LoVo (cell line): ENCODE data around the gene EIF3A.
"Not testable (repeated sequence)": the region's sequence is repeated elsewhere in the genome, so short reads cannot be mapped to it uniquely, and the experiment has no call there.

Experiments
- DNase-seq: peaks from one replicate; pipeline ENCODE4 v3.0.0-alpha.2; 2016; ENCODE audit warnings: low spot score

Gene EIF3A

DNA sequence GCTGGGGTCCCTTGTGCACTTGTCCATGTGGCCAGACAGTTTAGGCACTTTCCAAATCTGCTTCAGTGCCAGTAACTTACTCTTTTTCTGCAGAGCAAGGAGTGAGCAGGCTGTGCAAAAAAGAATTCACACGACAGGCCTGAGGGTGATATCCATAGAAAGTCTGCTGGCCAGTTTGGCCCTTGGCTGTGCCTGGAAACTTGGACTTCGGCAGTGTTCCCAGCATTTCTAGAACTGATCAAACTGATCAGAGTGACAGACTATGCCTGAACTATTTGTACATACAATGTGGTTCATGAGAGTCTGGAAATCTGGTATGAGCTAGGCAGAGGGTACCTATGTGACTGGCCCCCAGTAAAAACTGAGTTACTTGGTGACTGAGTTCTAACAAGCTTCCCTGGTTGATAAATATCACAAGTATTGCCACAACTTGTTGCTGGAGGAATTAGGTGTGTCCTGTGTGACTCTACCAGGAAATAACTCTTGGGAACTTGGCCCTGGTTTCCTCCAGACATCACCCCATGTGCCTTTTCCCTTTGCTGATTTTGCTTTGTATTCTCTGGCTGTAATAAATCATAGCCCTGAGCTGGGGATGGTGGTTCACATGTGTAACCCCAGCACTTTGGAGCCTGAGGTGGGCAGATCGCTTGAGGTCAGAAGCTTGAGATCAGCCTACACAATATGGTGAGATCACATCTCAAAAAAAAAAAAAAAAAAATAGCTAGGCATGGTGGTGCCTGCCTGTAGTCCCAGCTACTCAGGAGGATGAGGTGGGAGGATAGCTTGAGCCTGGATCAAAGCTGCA, 20.0 kb upstream of the EIF3A start:
- peak; percentile 72 for DNase-seq

DNA sequence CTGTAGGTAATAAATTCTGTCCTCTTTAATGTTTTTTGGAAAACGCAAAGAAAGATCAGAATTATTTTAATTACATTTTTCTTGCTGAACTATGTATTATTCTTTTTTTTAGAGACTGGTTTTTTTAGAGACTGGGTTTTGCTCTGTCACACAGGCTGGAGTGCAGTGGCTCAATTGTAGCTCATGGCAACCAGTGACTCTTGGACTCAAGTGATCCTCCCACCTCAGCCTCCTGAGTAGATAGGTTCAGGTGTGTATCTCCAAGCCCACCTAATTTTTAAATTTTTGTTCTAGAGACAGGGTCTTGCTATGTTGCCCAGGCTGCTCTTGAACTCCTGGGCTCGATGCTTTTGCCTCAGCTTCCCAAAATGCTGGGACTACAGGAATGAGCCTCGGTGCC, 18.0 kb upstream of the EIF3A start:
- no peak for DNase-seq

DNA sequence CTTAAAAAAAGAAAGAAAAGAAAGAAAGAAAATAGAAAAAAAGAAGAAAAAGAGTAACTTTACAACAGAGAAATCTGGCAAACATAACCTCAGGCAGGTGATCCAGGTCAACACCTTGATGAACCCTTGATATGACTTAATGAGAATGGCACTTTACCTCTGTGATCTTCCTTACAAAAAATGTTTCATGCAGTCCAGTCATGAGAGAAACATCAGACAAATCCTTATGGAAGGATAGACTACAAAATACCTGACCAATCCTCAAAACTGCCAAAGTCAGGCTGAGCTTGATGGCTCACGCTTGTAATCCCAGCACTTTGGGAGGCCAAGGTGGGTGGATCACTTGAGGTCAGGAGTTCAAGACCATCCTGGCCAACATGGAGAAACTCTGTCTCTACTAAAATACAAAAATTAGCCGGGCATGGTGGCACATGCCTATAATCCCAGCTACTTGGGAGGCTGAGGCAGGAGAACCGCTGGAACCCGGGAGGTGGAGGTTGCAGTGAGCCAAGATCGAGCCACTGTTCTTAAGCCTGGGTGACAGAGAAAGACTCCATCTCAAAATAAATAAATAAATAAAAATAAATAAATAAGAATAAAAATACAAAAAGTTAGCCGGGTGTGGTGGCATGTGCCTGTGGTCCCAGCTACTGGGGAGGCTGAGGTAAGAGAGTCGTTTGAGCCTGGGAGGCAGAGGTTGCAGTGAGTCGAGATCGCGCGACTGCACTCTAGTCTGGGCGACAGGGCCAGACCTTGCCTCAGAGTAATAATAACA, 16.2 kb upstream of the EIF3A start:
- not testable (repeated sequence) for DNase-seq

DNA sequence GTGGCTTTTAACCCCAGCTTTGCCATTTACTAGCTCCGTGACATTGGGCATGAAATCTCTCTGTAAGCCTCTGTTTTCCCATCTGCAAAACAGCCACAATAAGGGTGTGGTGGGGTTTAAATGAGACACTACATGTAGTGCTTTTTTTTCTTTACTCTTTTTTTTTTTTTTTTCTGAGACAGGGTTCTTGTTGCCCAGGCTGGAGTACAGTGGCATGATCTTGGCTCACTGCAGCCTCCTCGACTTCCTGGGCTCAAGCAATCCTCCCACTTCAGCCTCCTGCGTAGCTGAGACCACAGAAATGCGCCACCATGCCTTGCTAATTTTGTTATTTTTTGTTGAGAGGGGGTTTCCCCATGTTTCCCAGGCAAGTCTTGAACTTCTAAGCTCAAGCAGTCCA, 15.0 kb upstream of the EIF3A start:
- DNase-seq, result no peak

DNA sequence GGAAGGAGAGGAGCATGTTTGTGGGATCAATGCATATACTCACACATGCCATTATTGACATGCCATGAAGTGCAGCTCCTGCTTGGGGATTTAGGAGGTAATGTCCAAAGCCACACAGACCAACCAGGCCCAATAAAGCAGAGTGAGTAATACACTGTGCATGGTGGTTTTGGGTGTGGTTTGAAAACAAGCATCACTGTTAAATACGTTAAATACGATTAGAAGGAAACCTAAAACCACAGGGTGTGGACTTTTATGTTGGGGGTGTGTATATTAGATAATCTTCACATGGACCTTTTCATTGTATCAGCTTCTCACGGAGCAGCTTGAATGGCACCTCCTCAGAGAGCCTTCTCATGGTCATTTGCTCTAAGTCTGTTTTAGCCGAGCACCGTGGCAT, 10.4 kb upstream of the EIF3A start:
- peak; percentile 87 for DNase-seq

DNA sequence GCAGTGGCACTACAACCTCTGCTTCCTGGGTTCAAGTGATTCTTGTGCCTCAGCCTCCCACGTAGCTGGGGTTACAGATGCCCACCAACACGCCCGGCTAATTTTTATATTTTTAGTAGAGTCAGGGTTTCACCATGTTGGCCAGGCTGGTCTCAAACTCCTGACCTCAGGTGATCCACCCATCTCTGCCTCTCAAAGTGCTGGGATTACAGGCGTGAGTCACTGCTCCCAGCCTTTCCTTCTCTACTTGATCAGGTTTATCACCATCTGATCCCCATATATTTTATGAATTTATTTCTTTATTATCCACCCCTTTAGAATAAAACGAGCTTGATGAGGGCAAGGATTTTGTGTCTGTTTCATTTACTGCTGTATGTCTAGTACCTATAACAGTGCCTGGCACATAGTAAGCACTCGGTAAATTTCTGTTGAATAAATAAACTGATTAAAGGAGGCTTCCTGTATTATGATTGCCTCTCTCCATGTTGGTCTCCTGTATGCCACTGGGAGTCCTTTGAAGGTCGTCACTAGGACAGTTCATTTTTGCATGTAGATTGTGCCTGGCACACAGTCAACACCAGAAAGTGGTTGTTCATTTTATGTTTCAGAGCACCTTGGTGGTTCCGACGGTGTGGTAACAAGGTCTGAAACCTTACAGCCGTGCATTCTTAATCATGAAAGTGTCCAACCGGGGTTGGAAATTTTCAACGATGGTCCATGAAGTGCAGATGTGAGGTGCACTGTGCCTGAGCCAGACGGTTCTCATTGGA, 9.6 kb upstream of the EIF3A start:
- no peak for DNase-seq

DNA sequence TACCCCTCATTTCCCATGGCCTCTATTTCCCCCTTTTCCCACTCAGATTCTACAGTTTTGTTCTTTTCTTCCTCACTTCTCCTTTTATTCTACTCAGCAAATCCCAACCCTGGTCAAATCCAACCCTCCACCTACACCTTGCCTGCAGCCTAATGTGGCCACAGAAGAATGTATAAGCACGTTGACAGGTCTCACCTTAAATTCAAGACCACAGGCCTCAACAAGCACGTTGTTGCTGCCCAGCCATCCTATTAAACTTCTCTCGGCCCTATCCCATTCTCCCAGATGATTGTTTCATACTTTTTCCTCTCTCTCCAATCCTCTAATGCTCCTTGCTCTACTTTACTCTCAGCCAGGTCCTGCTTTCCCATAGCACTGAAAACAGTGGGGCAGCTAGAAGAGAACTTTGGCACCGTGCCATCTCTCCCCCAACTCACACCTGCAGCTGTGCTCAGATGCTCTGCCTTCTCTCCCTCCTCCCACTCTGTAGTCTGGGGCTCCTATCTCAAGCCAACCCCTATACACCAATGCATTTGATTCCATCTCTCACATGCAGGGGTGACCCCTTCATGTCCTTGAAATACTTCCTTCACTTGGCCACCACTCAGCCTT, 6.8 kb upstream of the EIF3A start:
- no peak for DNase-seq

DNA sequence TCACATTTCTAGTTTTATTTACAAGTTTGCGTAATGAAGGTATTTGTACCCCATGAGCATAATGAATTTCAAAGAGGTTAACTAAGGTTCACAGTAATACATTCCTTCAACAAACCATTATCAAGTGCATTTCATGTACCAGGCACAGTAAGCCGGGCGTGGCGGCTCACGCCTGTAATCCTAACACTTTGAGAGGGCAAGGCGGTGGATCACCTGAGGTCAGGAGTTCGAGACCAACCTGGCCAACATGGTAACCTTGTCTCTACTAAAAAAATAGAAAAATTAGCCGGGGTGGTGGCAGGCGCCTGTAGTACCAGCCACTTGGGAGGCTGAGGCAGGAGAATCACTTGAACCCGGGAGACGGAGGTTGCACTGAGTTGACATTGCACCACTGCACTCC, 4.3 kb upstream of the EIF3A start:
- DNase-seq, result no peak

DNA sequence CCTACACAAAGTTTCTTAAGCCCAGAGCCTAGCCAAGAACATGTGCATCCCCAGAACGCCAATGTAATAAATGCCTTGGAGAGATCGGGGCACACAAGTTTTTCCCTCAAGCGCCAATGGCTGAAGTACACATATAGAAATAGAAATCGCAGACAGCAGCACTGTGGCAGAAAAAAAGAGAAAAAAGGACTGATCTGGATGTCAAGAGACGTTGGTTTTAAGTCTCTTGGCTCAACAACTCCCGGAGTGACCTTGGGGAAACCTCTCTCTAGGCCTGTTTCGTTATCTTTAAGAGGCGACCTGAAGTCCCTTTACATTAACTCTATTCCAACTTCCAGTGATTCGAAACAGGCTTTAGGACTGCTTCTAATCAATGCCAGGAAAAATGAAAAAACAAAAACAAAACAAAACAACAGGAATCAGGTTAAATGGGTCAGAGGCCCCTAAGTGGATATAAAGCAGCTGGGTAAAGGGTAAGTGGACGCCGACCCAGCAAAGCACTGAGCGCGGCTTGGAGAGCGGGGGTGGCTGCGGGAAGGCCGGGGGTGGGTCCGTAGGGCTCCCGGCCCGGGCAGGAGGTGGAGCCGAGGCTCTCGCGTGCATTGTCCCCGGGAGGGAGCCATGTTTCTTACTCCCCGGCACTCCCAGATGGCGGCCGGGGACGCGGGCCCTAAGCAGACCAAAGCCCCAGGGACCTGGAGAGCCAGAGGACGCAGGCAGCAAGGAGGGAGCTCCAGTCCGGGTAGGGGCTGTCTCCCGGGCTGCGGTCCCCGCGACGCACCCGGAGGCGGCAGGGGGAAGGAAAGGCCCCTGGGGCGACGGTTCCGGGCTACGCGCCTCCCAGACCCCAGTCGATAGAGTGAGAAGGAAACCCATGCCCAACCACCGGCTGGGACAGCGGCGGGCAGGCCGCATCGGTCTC, 757 bp downstream of the EIF3A start:
- DNase-seq, result peak; percentile 64

DNA sequence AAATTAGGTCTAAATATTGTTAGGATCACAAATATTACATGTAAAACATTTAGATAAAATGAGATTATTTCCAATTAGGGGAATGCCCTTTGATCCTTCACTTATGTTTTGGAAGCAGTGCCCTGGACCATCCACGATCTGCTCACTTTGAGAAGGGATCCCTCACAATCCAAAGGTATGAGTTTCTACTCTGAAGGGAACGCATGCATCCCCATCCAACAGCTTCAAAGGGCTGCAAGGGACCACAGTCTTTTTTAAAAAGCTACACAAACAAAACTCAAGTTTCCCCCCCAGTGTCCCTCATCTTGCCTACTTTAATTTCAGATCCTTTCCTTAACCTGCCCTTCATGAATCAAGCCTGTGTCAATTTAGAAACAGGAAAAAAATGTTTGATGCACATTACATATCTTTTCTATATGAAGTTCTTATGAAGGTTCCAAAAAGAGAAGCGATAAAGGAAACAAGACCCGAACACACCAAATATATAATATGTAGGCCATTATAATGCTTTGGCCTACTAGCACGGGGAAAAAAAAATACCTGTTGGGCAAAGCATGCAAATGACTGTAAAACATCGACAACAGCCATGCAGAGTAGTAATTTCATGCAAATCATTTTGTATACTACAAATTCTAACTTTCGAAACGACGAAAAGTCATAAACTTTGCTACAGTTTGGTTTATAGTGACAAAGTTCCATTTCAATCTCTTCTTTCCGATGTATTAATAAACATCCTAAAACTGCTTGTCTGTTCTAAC, 2.0 kb downstream of the EIF3A start:
- DNase-seq, result no peak

DNA sequence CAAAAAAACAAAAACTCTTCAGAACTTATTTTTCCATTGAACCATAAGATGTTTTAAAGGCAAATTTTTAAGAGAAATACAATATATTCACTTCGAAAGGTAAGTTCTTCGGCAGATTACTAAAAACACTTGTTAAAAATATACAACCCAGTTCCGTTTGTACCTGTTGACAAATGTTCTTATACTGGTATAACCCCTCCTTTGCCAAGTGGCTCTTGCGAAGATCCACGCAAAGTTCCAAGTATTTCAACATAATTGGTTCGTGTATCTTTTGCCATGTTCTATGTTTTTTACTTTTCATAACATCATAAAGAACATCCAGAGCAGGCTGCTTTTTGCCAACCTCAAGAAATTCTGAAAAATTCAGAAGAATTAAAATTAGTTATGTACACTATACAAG, 7.0 kb downstream of the EIF3A start:
- DNase-seq, result no peak

DNA sequence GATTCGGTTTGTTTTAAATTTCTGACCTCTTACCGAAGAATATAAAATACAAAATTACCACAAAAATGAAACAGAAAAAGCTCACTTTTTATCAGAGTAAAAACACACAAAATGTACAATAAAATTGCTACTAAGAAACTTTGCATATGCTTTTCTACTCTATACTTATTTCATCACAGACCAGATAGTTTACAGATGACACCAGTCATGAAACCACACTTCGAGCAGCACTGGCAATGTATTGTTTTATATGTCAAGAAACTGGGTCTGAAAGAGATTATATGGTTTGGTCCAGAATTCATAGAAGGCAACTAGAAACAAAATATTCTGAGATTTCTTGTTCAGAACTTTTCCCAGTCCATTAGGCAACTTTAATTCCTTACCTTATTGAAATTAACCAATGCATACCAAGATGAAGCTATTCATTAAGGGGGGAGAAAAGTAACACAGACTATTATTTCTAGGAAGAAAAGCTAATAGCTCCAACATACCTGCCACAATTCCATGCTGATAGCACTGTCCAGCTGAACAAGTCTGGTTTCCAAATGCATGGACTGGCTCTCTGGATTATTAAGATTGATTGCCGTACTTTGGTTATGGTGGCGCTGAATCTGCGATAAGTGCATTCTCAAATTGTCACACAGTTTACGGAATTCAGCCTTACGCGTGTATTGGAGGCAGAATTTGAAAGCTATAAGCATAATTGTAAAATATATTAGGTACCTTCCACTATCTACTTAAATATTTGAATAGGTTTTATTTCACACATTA, 10.0 kb downstream of the EIF3A start:
- no peak for DNase-seq

DNA sequence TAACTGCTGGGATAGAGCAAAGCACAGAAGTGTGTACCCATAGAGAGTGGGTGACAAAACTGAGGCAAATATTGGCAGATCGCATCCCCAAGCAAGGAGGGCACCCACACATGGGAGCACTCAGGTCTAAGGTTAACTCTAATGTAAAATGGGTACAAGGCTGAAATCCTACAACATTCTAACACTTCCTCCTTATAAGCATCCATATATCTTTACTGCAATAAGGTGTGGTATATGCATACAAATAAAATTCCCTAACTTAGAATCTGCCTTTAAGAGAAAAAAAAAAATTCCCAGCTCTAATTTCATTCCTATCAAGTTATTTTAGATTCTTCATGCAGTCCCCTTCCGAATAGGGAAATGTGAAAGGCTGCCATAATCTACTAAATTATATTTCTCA, 18.7 kb downstream of the EIF3A start:
- DNase-seq, result no peak

DNA sequence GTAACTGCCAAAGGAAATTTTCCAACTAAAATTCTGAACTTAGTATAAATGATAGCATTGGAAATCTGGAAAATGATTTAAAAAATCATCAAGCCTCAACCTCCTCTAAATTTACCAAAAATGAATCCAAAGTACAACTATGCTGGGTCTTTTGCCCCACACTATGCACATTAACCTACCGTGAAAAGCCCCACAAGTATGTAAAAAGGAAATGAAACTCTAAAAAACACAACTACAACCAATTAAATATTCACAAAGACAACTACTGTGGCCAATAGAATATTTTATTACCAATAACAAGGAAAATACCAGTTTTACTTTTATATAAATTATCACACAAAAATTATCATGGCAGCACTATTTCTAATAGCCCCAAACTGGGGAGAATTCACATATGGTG, 19.3 kb downstream of the EIF3A start:
- DNase-seq, result no peak

DNA sequence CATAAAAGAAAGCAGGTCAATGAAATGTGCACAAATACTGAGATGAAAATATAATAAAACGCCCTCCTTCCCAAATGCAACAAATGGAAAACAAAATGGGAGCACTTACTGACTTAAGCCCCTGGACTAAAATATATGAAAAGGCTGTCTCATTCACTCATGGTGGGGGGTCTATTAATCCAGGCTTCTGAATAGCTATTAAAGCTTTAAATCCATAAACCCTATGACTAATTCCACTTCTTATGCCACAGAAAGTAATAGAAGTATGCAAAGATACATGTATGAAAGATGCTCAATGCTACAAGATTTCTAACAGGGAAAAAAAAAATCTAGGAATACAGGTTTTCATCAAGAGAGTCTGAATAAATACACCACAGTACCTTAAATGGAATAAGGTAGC, 20.5 kb downstream of the EIF3A start:
- no peak for DNase-seq

DNA sequence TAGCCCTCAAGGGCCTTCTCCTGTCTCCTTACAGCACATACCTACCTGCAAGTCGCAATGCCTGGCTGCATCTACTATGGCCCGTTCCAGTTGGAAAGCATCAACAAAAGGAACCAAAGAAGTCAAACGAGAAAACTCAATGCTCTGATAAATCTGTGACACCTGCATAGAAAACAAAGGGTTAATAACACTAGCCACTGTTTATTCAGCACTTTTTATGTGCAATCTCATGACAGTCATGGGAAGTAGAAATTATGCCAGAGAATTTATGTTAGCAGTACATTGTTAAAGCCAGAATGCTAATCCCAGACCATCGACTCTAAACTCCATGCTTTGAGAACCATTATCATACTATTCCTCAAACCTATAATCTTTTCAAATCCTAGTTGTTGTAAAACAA, 21.1 kb downstream of the EIF3A start:
- DNase-seq, result no peak

DNA sequence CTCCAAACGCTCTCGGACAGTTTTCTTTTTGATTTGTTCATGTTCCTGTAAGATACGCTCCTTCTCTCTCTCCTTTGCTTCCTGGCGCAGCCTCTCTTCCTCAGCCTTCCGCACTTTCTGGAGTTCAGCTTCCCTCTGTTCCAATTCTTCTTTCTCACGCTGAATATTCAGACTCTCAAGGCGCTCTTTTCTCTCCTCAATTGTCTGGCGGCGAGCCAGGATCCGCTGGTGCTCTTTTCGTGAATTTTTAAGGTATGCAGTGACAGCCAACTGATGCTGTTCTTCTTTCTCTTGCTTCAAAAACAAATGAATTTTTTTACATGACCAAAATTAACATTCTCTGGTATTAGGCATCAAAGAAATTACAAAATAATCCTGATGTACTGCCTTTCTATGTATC, 22.6 kb downstream of the EIF3A start:
- no peak for DNase-seq

DNA sequence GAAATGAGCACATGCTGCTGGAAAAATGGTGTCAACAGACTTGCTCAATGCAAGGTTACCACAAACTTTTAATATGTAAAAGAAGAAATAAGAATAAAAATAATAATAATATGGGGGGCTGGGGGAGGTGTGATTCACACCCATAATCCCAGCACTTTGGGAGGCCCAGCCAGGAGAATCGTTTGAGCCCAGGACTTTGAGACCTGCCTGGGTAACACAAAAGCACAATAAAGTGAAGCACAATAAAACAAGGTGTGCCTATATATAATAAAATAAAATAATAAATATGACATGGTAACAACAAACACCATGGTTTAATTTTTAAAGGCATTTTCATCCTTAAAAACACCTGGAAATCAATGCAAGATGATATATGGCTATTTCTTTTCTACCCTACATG, 25.1 kb downstream of the EIF3A start:
- DNase-seq, result no peak

DNA sequence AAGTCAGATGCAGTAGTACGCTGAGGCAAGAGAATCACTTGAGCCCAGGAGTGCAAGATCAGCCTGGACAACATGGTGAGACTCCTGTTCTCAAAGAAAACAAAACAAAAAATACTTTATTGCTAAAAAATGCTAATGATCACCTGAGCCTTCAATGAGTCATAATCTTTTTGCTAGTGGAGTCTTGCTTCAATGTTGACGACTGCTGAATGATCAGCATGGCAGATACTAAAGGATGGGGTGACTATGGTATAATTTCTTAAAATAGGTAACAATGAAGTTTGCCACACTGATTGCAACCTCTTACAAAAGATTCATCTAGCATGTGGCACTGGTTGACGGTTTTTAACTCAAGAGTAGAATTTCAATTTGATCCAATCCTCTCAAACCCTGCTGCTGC, 28.8 kb downstream of the EIF3A start:
- DNase-seq, result no peak

DNA sequence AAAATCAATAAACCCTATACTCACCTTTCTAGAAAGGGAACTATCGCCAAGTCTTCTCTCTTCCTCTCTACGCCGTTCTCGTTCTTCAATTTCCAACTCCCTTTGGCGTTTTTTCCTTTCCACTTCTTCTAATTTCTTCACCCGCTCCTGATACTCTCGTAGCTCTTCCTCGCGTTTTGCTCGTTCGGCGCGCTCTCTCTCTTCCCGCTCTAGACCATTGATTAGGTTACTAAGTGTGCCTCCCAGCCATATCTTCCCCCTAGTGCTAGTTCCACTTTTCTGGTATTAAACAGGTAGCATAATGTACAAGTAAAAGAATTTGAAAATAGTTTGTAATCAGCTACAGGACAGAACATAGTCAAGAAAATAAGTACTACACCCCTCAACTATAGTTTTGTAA, 30.8 kb downstream of the EIF3A start:
- no peak for DNase-seq
